Measurements from ENCODE around the gene PRG3. TPM values are rescaled to one million over a fixed set of nuclear protein-coding genes. Genes with fewer than 3 reads are reported as not detected.
"Not testable (repeated sequence)": the region's sequence is repeated elsewhere in the genome, so short reads cannot be mapped to it uniquely, and the experiment has no call there.

PRG3 gene
- total RNA-seq, 1 donor from 2014 or later, result not detected

DNA sequence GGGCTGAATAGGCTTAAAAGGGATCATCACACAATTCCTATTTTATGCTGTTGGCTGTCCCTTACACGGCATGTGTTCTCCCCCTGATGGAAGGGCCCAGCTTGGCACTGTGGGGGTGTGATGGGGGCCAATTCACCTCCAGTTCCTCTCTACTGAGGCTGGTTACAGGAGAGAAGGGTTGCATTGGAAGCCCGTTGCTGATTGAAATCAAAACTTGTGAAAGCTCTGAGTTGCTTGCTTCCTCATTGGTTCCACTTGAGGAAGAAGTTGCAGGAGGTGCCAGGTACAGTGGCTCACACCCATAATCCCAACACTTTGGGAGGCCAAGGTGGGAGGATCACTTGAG, 22.8 kb upstream of the PRG3 start:
- H3K4me1 Mint-ChIP-seq (ENCODE audit: low read depth), result no peaks in the 10 kb centered on the region
- H3K27me3 Mint-ChIP-seq, result no peaks in the 10 kb centered on the region

DNA sequence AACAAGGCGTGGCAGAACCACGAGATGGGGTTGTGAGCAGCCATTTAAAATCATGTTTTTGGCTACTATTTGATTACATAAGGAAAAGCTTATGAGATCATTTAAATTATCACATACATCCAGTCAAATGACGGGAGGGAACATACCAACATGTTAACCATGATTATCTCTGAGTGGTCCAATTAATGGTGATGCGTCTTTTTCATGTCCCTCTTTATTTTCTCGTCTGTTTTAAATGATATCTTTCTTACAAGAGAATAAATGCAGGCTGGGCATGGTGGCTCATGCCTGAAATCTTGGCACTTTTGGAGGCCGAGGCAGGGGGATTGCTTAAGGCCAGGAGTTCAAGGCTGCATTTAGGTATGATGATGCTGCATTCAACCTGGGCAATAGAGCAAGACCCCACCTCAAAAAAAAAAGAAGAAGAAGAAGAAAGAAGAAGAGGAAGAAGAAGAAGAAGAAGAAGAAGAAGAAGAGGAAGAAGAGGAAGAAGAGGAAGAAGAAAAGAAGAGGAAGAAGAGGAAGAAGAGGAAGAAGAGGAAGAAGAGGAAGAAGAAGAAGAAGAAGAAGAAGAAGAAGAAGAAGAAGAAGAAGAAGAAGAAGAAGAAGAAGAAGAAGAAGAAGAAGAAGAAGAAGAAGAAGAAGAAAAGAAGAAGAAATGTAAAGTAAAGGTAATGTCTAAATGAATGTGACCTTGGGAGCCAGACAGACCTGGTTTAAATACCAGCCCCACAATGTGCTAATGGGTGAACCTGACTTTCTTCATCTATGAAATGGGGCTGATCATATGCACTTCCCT, 22.3 kb upstream of the PRG3 start:
- H3K9me3 Mint-ChIP-seq (ENCODE audit: low read depth); DNase-seq (ENCODE audit: low spot score, unreplicated experiment); H3K36me3 Mint-ChIP-seq (ENCODE audit: insufficient read depth); H3K4me1 Mint-ChIP-seq (ENCODE audit: low read depth); H3K4me3 Mint-ChIP-seq (ENCODE audit: low read depth); H3K27me3 Mint-ChIP-seq; H3K27ac Mint-ChIP-seq: not testable (repeated sequence)

More for the DNA sequence above, 22.8 kb upstream of the PRG3 start:
- Mint-ChIP-seq H3K4me3 (ENCODE audit: low read depth) (no peak overlapping the region), H3K27ac (peak overlapping the region; percentile 56), H3K36me3 (ENCODE audit: insufficient read depth) (no peaks in the 10 kb centered on the region), H3K9me3 (ENCODE audit: low read depth) (no peaks in the 10 kb centered on the region)
- no peak for DNase-seq (ENCODE audit: low spot score, unreplicated experiment)
- TF ChIP-seq CTCF (IDR thresholded peaks at IDR 0.05; ENCODE audit: unreplicated experiment), result no peak

DNA sequence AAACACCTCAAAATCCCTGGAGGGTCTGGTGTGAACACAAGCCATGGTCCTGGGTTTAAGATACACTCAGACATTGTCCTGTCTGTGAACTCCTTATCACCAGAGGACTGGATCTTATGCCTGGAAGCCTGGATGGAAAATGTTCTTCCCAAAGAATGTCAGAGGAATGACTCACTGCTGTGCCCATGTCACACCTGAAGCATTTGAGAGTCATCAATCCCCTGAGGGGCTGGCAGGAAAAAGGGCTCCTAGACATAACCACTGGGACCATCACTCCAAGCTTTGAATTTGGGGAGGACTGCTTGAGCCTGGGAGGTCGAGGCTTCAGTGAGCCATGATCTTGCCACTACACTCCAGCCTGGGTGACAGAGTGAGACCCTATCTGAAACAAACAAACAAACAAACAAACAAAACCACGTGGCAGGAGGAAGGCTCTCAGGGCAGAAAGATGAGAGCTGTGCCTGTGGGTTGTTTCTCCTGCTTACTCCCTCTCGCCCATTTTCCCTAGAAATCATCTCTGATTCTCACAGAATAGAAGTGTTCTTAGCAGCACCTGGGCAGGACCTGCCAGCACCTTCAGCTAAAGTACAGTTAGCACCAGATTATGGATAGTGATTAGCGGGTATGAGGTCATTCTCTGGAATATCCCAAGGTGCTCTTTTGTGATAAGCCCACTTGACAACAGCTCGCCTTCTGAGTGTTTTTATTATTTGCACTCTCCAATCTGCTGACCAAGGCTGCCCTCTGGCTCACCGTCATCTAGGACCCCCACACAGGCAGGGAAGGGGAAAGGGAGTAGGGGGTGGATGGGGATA, 21.4 kb upstream of the PRG3 start:
- DNase-seq (ENCODE audit: low spot score, unreplicated experiment), result no peak
- H3K27ac Mint-ChIP-seq, result no peak overlapping the region
- TF ChIP-seq CTCF (IDR thresholded peaks at IDR 0.05; ENCODE audit: unreplicated experiment), result no peak
- no peaks in the 10 kb centered on the region for H3K27me3 Mint-ChIP-seq
- no peaks in the 10 kb centered on the region for H3K4me1 Mint-ChIP-seq (ENCODE audit: low read depth)
- no peaks in the 10 kb centered on the region for H3K9me3 Mint-ChIP-seq (ENCODE audit: low read depth)
- no peaks in the 10 kb centered on the region for H3K36me3 Mint-ChIP-seq (ENCODE audit: insufficient read depth)
- no peak overlapping the region for H3K4me3 Mint-ChIP-seq (ENCODE audit: low read depth)

GRCh38 chr11:57399972-57400578, 19.1 kb upstream of the PRG3 start:
- Mint-ChIP-seq H3K36me3 (ENCODE audit: insufficient read depth) (no peaks in the 10 kb centered on the region), H3K4me1 (ENCODE audit: low read depth) (no peaks in the 10 kb centered on the region), H3K27me3 (no peaks in the 10 kb centered on the region), H3K9me3 (ENCODE audit: low read depth) (no peaks in the 10 kb centered on the region), H3K4me3 (ENCODE audit: low read depth) (no peak overlapping the region), H3K27ac (no peak overlapping the region)
- TF ChIP-seq CTCF (IDR thresholded peaks at IDR 0.05; ENCODE audit: unreplicated experiment), result no peak
- DNase-seq (ENCODE audit: low spot score, unreplicated experiment), result no peak

- DNase-seq (ENCODE audit: low spot score, unreplicated experiment), result no peak
- no peak overlapping the region for H3K4me3 Mint-ChIP-seq (ENCODE audit: low read depth)
- no peak overlapping the region for H3K27ac Mint-ChIP-seq
- no peaks in the 10 kb centered on the region for H3K9me3 Mint-ChIP-seq (ENCODE audit: low read depth)
- no peak for TF ChIP-seq CTCF (IDR thresholded peaks at IDR 0.05; ENCODE audit: unreplicated experiment)
- H3K27me3 Mint-ChIP-seq, result no peaks in the 10 kb centered on the region
- no peaks in the 10 kb centered on the region for H3K36me3 Mint-ChIP-seq (ENCODE audit: insufficient read depth)
- H3K4me1 Mint-ChIP-seq (ENCODE audit: low read depth), result no peaks in the 10 kb centered on the region
Observed at GRCh38 chr11:57399221-57399620, 18.3 kb upstream of the PRG3 start.
